OCI-M1 (cell line): ENCODE data around the gene OR2L13.
"Not testable (repeated sequence)": the region's sequence is repeated elsewhere in the genome, so short reads cannot be mapped to it uniquely, and the experiment has no call there.

Experiments used
- DNase-seq: peaks from one replicate; lab custom pipeline; 2025; lab: John Stamatoyannopoulos, UW

Gene OR2L13, protein sequence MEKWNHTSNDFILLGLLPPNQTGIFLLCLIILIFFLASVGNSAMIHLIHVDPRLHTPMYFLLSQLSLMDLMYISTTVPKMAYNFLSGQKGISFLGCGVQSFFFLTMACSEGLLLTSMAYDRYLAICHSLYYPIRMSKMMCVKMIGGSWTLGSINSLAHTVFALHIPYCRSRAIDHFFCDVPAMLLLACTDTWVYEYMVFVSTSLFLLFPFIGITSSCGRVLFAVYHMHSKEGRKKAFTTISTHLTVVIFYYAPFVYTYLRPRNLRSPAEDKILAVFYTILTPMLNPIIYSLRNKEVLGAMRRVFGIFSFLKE

DNA sequence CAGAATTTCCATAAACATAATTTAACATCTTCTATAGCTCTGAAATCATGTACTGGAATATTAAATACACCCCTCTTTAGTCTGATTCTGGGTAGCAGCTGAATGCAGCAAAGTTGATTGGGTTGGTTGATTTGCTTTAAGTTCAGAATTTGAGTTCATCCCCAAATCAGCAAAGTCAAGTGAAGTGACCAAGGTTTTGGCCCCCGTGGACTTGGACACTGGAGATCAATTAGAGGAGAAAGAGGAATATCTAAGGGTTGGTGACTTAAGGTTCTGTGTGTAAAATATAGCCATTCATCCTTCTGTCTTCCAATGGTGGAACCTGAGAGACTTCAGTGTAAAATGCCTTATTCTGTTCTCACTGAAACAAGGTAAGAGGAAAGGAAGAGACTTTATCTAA lies at the start of gene OR2L13:
TSS of gene OR2L13 (plus strand) at position 301 of the 400 bp plus-strand sequence. CDS start 4,192 bp downstream, outside the sequence.
- DNase-seq = no peak

DNA sequence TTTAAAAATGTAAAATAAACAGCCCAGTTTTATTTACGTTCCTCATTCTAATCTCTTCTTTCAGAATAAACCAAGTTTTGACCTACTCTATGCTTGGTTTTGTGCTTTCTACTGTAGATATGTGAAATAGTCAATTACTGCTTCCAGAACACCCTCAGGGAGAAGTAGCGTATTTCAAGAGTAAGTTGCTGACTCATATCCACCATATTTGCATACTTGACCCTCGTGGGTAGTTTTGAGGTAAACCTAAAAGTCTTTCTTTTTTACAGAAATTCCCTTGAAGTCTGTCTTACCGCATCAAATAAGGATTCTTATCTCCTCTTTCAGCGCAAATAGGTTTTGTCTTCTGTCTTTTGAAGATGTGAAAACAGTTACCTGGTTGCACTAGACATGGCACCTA lies 49.8 kb upstream of the OR2L13 start:
- no peak for DNase-seq

DNA sequence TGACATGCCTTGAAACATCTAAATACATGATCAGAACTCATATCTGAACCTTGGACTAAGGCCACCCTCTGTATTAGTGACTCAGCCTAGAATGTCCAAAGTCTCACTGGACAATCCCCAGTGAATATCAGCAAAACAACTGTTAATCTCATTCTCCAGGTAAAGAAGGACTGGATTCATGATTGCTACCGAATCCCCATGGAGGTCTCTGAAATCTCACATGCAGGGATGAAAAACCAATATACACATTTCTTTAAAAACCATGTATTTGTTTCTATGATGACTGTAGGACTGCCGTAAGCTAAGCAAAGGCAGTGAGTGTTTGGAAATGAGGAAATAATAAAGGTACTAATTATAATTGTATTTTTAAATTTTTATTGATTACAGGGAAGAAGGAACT lies 48.4 kb upstream of the OR2L13 start, which contains the start of gene OR2L3:
TSS of gene OR2L3 (plus strand) at position 301 of the 400 bp plus-strand sequence. CDS start 13,846 bp downstream, outside the sequence.
- no peak for DNase-seq

- DNase-seq = peak; percentile 28
Observed at GRCh38 chr1:248047008-248047407, 48.0 kb upstream of the OR2L13 start.

GRCh38 chr1:248054671-248055070 lies 40.3 kb upstream of the OR2L13 start:
- peak; percentile 44 for DNase-seq

DNA sequence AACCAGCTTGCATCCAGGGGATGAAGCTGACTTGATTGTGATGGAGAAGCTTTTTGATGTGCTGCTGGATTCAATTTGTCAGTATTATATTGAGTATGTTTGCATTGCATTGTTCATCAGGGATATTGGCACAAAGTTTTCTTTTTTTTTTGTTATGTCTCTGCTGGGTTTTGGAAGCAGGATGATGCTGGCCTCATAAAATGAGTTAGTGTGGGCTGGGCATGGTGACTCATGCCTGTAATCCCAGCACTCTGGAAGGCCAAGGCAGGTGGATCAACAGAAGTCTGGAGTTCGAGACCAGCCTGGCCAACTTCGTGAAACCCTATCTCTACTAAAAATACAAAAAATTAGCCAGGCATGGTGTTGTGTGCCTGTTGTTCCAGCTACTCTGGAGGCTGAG lies 39.7 kb upstream of the OR2L13 start:
- no peak for DNase-seq

DNA sequence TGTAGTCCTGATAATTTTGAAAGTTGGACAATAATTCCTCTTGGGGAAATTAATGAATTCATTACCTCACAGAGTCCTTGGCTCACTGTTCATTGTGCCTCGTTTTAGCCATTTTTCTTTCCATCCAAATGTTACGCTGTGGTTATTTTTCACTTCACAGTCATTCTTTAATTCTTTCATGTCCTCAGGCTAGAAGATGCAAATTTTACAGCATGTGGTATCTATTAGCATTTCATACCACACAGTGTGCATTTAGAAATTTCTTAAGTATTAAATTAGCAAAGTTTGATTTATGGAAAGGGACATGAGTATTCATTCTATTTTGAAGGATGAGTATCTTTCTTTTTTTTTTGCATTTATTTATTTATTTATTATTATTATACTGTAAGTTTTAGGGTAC lies 29.9 kb upstream of the OR2L13 start:
- no peak for DNase-seq

GRCh38 chr1:248065604-248066003 lies 29.4 kb upstream of the OR2L13 start:
- no peak for DNase-seq

DNA sequence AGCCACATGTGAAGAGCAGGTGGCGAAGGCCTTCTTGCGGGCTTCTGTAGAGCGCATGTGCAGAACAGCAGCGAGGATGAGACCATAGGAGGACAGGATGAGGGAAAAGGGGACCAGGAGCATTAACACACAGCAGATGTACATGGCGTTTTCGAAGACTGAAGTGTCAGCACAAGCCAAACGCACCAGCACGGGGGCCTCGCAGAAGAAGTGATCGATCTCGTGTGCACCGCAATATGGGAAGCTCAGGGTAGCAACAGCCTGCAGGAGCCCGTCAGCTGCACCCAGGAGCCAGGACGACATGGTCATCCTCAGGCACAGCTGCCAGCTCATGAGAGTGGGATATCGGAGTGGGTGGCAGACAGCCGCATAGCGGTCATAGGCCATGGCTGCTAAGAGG lies 11.1 kb upstream of the OR2L13 start:
- not testable (repeated sequence) for DNase-seq

DNA sequence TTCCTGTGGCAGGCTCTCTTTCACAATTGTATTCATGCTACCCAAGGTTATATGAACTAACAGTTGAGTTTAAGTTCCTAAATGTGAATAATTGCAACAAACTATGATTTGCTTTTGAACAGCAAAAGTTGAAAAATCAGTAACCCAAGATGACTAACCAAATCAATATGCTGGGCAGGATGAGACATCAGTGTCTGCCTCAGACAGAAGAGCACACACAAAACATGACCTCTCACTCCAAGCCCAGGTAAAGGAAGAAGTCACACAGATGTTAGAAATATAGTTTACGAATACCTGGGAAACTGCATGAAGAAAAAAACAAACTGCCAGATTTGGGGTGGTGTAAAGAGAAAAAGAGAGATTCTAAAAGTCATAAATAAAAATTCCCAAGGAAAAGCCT lies 3.5 kb downstream of the OR2L13 start:
- DNase-seq = no peak

DNA sequence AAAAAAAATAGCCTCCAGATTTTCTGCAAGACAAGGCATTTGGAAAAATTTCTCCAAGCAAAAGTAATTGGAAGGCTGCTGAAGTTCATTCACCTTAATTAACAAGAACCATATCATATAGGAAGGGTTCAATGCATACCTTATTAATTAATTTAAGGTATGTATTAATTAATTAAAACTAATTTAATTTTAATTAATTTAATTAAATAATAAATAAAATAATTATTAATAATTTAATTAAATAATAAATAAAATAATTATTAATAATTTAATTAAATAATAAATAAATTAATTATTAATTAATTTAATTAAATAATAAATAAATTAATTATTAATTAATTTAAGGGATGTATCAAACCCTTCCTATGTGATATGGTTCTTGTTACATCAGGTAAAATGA lies 7.9 kb downstream of the OR2L13 start:
- DNase-seq = no peak

GRCh38 chr1:248111157-248111556 lies 16.2 kb downstream of the OR2L13 start:
- peak; percentile 12 for DNase-seq

DNA sequence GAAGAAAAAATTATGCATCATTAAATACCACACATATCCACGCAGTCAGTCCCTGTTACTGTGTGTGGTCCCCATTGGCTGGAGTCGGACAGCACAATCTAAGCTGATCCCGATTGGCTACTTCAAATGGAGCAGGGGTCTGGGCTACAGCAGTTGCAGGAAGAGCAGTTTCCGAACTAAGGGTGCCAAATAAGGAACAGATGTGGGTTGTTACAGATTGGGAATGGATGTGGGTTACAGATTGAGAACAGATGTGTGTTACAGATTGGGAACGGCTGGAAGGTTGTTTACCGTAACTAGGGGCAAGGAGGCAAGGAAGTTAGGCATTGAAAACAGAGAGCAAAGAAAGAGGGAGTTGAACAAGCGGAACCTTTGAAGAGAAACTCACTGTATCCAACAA lies 19.9 kb downstream of the OR2L13 start:
- DNase-seq = peak; percentile 50

- DNase-seq = no peak
Observed at GRCh38 chr1:248127653-248128052, 32.7 kb downstream of the OR2L13 start.

DNA sequence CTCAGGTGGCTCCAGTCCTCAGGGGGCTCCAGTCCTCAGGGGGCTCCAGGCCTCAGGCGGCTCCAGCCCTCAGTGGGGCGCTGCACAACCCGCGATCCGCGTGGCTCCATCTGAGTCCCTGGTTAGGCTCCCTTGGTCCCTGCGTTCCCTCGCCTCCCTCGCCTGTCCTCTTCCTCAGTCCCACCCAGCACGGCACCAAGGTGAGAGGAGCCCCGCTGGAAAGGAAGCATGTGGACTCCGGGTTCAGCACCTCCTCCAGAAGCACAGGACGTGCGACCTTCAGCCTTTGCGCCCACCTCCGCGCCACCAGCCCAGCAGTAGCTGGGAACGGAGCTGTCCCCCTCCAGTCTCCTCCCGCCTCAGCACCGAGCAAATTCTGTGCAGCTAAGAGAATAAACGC lies 41.8 kb downstream of the OR2L13 start:
- DNase-seq = no peak

DNA sequence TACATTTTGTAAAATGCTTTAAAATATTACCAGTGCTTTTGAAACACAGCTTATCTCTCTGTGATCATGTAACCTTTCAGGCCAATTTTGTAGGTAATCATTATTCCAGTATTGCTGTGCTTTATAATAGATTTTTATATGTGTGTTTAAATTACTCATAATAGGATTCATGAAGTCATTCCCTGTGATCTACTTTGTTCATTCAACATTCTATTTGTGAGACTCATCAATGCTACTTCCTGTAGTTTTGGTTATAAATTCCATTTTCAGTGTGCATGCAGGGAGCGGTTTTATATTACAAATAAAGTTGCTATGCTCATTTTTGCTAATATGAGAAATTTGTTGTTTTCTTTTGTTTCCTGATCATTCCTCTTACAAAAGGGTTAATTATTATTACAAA lies 45.9 kb downstream of the OR2L13 start:
- DNase-seq = no peak

DNA sequence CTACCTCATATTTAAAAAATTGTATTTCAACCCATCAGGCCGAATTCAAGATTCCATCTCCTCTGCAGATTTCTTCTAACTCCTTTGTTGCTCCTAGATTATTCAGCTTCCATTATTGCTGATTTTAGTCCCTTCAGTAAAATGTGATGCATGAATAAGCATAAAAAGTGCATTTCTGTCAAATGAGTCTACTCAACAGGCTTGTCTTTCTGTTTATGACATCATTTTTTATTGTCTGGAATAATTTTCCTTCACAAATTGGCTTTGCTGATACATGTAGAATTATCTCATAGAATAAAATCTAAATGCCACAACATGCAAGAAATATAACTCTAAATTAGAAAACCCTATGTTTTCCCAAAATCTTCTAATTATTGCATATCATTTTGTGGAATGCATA lies 48.3 kb downstream of the OR2L13 start:
- DNase-seq = no peak

DNA sequence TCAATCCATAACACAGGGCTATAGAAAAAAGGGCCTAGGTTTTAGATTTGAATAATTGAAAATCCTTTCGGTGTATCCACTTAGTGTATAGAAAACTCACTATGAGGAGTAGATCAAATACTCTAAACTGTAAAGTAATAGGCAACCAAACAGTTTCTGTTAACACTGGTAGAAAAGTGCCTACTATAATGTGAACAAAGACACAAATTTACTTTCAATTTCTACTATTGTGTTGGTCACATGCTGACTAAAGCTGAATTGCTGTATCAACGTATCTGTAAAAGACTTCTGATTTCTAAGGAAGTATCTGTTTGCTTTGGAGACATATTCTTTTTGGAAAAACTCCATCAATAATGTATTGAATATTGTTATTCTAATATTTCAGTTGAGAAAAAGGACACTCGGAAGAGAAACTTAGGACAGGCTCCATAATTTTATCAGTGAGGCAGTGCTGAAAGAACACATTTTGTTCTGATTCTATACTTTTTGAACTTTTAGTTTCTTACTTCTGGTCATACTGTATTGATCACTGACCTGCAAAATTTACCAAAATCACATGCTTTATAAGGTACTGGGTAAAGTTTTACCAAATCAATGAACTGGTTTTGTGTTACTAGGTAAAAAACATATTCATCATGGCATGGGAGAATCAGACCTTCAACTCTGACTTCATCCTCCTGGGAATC lies 49.7 kb downstream of the OR2L13 start, which contains the start of gene OR2M5:
TSS of gene OR2M5 (plus strand) at position 636 of the 686 bp plus-strand sequence. CDS start at position 636, 0 bp downstream.
- peak; percentile 45 for DNase-seq
